OCI-LY1 (cell line): Measurements from ENCODE around the gene FMN1.

ENCODE experiments used
- H2AFZ ChIP-seq: fragments of 200-600 bp; sonication (generic), shearing (Covaris generic); 2 replicates; pipeline ENCODE4 v1.6.0; 2014; ENCODE audit warnings: antibody characterized with exemption, mild to moderate bottlenecking, low read length
- H3F3A ChIP-seq: fragments of 200-600 bp; sonication (generic), shearing (Covaris generic); 2 replicates; pipeline ENCODE4 v1.6.0; 2014; ENCODE audit warnings: mild to moderate bottlenecking, antibody characterized with exemption, low read length, moderate library complexity; ENCODE audit not compliant: insufficient read depth
- H3K27ac ChIP-seq: fragments of 200-600 bp; sonication (generic); 2 replicates; pipeline ENCODE4 v1.5.1; 2014; ENCODE audit warnings: low read length, mixed run types, mild to moderate bottlenecking, low read depth; ENCODE audit not compliant: poor library complexity, severe bottlenecking
- H3K27me3 ChIP-seq: fragments of 200-600 bp; sonication (generic); 2 replicates; pipeline ENCODE4 v1.6.0; 2014; ENCODE audit warnings: antibody characterized with exemption, mild to moderate bottlenecking, low read length, moderate library complexity; ENCODE audit not compliant: insufficient read depth
- H3K36me3 ChIP-seq: fragments of 200-600 bp; sonication (generic); 2 replicates; pipeline ENCODE4 v1.6.1; 2014; ENCODE audit warnings: mild to moderate bottlenecking, antibody characterized with exemption, low read length, moderate library complexity, mixed read lengths; ENCODE audit not compliant: insufficient read depth
- H3K4me1 ChIP-seq: fragments of 200-600 bp; sonication (generic); 2 replicates; pipeline ENCODE4 v1.5.1; 2014; ENCODE audit warnings: mild to moderate bottlenecking, low read length, moderate library complexity; ENCODE audit not compliant: insufficient read depth, severe bottlenecking
- H3K4me2 ChIP-seq: fragments of 200-600 bp; sonication (generic), shearing (Covaris generic); 2 replicates; pipeline ENCODE4 v1.6.1; 2014; ENCODE audit warnings: low read length
- H3K4me3 ChIP-seq: fragments of 200-600 bp; sonication (generic); 2 replicates; pipeline ENCODE4 v1.5.1; 2014; ENCODE audit warnings: low read length, low read depth, mild to moderate bottlenecking, mixed read lengths; ENCODE audit not compliant: poor library complexity, severe bottlenecking
- H3K79me2 ChIP-seq: fragments of 200-600 bp; shearing (Covaris generic); 2 replicates; pipeline ENCODE4 v1.6.1; 2016; ENCODE audit warnings: mixed run types, low read length, mixed read lengths; ENCODE audit not compliant: insufficient read depth
- H3K9ac ChIP-seq: fragments of 200-600 bp; sonication (generic), shearing (Covaris generic); 2 replicates; pipeline ENCODE4 v1.6.1; 2014; ENCODE audit warnings: mild to moderate bottlenecking, low read length, mixed read lengths
- H3K9me2 ChIP-seq: fragments of 200-600 bp; sonication (generic), shearing (Covaris generic); 2 replicates; pipeline ENCODE4 v1.6.1; 2014; ENCODE audit warnings: low read depth, mild to moderate bottlenecking, low read length, mixed read lengths
- H3K9me3 ChIP-seq: fragments of 200-600 bp; shearing (Covaris generic); 2 replicates; pipeline ENCODE4 v1.6.1; 2014; ENCODE audit warnings: low read length, mixed read lengths
- H4K20me1 ChIP-seq: fragments of 200-600 bp; sonication (generic), shearing (Covaris generic); 2 replicates; pipeline ENCODE4 v1.6.0; 2016; ENCODE audit warnings: mild to moderate bottlenecking, low read length; ENCODE audit not compliant: insufficient read depth
- CTCF ChIP-seq: fragments of 200-600 bp; sonication (generic), shearing (Covaris generic); IDR thresholded peaks from 2 replicates; pipeline ENCODE4 v1.5.1; 2017; ENCODE audit warnings: mild to moderate bottlenecking, antibody characterized with exemption, low read length, moderate library complexity, mixed read lengths
- EZH2 ChIP-seq: fragments of 200-600 bp; sonication (generic), shearing (Covaris generic); IDR thresholded peaks from 2 replicates; pipeline ENCODE4 v1.8.0; 2017; ENCODE audit warnings: borderline replicate concordance, mixed run types, mild to moderate bottlenecking, antibody characterized with exemption, low read length, moderate library complexity, mixed read lengths

The FMN1 gene

GRCh38 chr15:33132233-33132580, 62.3 kb downstream of the FMN1 start:
- Histone ChIP-seq H3K9ac (no peak overlapping the region), H3K4me1 (no peaks in the 10 kb centered on the region), H3K9me3 (no peaks in the 10 kb centered on the region), H4K20me1 (no peaks in the 10 kb centered on the region), H3K4me3 (no peak overlapping the region), H3K27ac (no peak overlapping the region), H3K36me3 (no peaks in the 10 kb centered on the region), H3K79me2 (no peaks in the 10 kb centered on the region), H3K27me3 (no peaks in the 10 kb centered on the region), H2AFZ (no peak overlapping the region), H3K4me2 (no peak overlapping the region), H3K9me2 (no peaks in the 10 kb centered on the region), H3F3A (no peaks in the 10 kb centered on the region)
- TF ChIP-seq EZH2 (no peak), CTCF (no peak)

- TF ChIP-seq EZH2 (no peak), CTCF (no peak)
- Histone ChIP-seq H3K9me2 (no peaks in the 10 kb centered on the region), H3K4me1 (no peaks in the 10 kb centered on the region), H3K9me3 (no peaks in the 10 kb centered on the region), H3K79me2 (no peaks in the 10 kb centered on the region), H3K4me3 (no peak overlapping the region), H3K4me2 (no peak overlapping the region), H3K27ac (no peak overlapping the region), H3K36me3 (no peaks in the 10 kb centered on the region), H3K27me3 (no peaks in the 10 kb centered on the region), H4K20me1 (no peaks in the 10 kb centered on the region), H3K9ac (no peak overlapping the region), H2AFZ (no peak overlapping the region), H3F3A (no peaks in the 10 kb centered on the region)
These were observed 62.8 kb downstream of the FMN1 start for GRCh38 chr15:33131552-33132232.

- Histone ChIP-seq H4K20me1 (no peaks in the 10 kb centered on the region), H3F3A (no peaks in the 10 kb centered on the region), H2AFZ (no peak overlapping the region), H3K4me1 (no peaks in the 10 kb centered on the region), H3K9me2 (no peaks in the 10 kb centered on the region), H3K27me3 (no peaks in the 10 kb centered on the region), H3K36me3 (no peaks in the 10 kb centered on the region), H3K27ac (no peak overlapping the region), H3K4me2 (no peak overlapping the region), H3K79me2 (no peaks in the 10 kb centered on the region), H3K9me3 (no peaks in the 10 kb centered on the region), H3K4me3 (no peak overlapping the region), H3K9ac (no peak overlapping the region)
- no peak for TF ChIP-seq CTCF
- no peak for TF ChIP-seq EZH2
These were observed 67.8 kb downstream of the FMN1 start for GRCh38 chr15:33126559-33127290.
